A549 (cell line): ENCODE measurements around the gene GRIK1. TPM values are rescaled to one million over a fixed set of nuclear protein-coding genes. Genes with fewer than 3 reads are reported as not detected.

Source experiments
- ATAC-seq, 2 experiments: fragments of 200-7000 bp in 1 of 2; fragments of >200 bp in 1 of 2; cut with Nextera tagmentation in 1 of 2; cut with Tn5 transposase in 1 of 2; 3 replicates each; pipeline versions ENCODE4 v1.8.0 to v1.9.1; 2018 to 2020; ENCODE audit warnings: mild to moderate bottlenecking in 1 of 2, moderate library complexity in 1 of 2
- CTCF ChIA-PET: fragments of 300-600 bp; sonication (Branson Sonifier 250); formaldehyde crosslinking; extraction: SDS; loops from one replicate; lab custom pipeline; 2021; ENCODE audit warnings: antibody characterized with exemption, inconsistent platforms; lab: Yijun Ruan, JAX
- POLR2A ChIA-PET: fragments of 350-600 bp; formaldehyde crosslinking; extraction: SDS; loops from one replicate; lab custom pipeline; 2021; ENCODE audit warnings: antibody characterized with exemption, inconsistent platforms; lab: Yijun Ruan, JAX
- DNase-seq, 2 experiments: peaks; one replicate each; pipeline versions ENCODE4 v3.0.0 to v3.0.0-alpha.2; 2011 to 2016; ENCODE audit warnings: low read depth in 1 of 2, low spot score in 1 of 2
- FAIRE-seq: peaks from 2 replicates; lab custom pipeline; 2011; peaks lifted over from hg19 to GRCh38; lab: Jason Lieb, UNC
- H3K27ac ChIP-seq, 2 experiments: fragments of >200 bp; sonication (Bioruptor Twin); formaldehyde crosslinking; 3 replicates each; pipeline ENCODE4 v1.5.1; 2016 to 2017
- H3K4me1 ChIP-seq: fragments of >200 bp; sonication (Bioruptor Twin); formaldehyde crosslinking; 3 replicates; pipeline ENCODE4 v1.6.1; 2016
- H3K4me2 ChIP-seq: fragments of >200 bp; sonication (Bioruptor Twin); formaldehyde crosslinking; 3 replicates; pipeline ENCODE4 v1.6.1; 2016
- H3K4me3 ChIP-seq: fragments of >200 bp; sonication (Bioruptor Twin); formaldehyde crosslinking; 3 replicates; pipeline ENCODE4 v1.5.1; 2016
- H3K9me3 ChIP-seq: fragments of >200 bp; sonication (Bioruptor Twin); formaldehyde crosslinking; 3 replicates; pipeline ENCODE4 v1.6.1; 2016
- ATOH8 ChIP-seq: fragments of 250-450 bp; sonication (Bioruptor Pico); IDR thresholded peaks from 2 replicates; pipeline ENCODE4 v1.5.0; 2020; ENCODE audit warnings: low read depth, mild to moderate bottlenecking, moderate library complexity
- CTCF ChIP-seq: fragments of >200 bp; sonication (Bioruptor Twin); formaldehyde crosslinking; IDR thresholded peaks from 3 replicates; pipeline ENCODE4 v1.5.1; 2016
- ELK1 ChIP-seq: fragments of 150-350 bp; IDR thresholded peaks from 2 replicates; pipeline ENCODE4 v1.6.1; 2014; ENCODE audit warnings: low read depth, mild to moderate bottlenecking, low read length
- HEYL ChIP-seq: fragments of 250-450 bp; sonication (Bioruptor Pico); IDR thresholded peaks from 2 replicates; pipeline ENCODE4 v1.8.0; 2021; ENCODE audit warnings: mild to moderate bottlenecking, moderate library complexity
- HMGXB4 ChIP-seq: fragments of 250-450 bp; sonication (Bioruptor Pico); IDR thresholded peaks from 2 replicates; pipeline ENCODE4 v1.5.0; 2021; ENCODE audit warnings: mild to moderate bottlenecking, moderate library complexity, borderline replicate concordance
- HOXB5 ChIP-seq: fragments of 250-450 bp; sonication (Bioruptor Pico); IDR thresholded peaks from 2 replicates; pipeline ENCODE4 v1.5.0; 2020; ENCODE audit warnings: mild to moderate bottlenecking, moderate library complexity
- JUN ChIP-seq, 2 experiments: fragments of >200 bp; sonication (Bioruptor Twin); formaldehyde crosslinking; IDR thresholded peaks; 2 replicates in 1 of 2; 3 replicates in 1 of 2; pipeline ENCODE4 v1.6.1; 2016 to 2017
- MAFK ChIP-seq: fragments of 450-650 bp; IDR thresholded peaks from 2 replicates; pipeline ENCODE4 v1.6.1; 2014; ENCODE audit not compliant: partially characterized antibody
- MYC ChIP-seq: IDR thresholded peaks from 2 replicates; pipeline ENCODE4 v1.6.1; 2012; ENCODE audit warnings: mild to moderate bottlenecking, inconsistent platforms, low read length, improper control_type of control experiment, borderline replicate concordance
- NFE2L2 ChIP-seq: fragments of 150-350 bp; conservative IDR thresholded peaks from 2 replicates; pipeline ENCODE4 v1.6.1; 2014; ENCODE audit warnings: low read length
- NR3C1 ChIP-seq: fragments of >200 bp; sonication (Bioruptor Twin); formaldehyde crosslinking; IDR thresholded peaks from 3 replicates; pipeline ENCODE4 v1.6.1; 2017
- PBX3 ChIP-seq: IDR thresholded peaks from 2 replicates; pipeline ENCODE4 v1.6.1; 2012
- RAD21 ChIP-seq, 2 experiments: fragments of >200 bp in 1 of 2; sonication (Bioruptor Twin) in 1 of 2; formaldehyde crosslinking in 1 of 2; IDR thresholded peaks in 1 of 2; conservative IDR thresholded peaks in 1 of 2; 2 replicates in 1 of 2; 3 replicates in 1 of 2; pipeline ENCODE4 v1.6.1; 2012 to 2018; ENCODE audit warnings: inconsistent platforms in 1 of 2
- RNF2 ChIP-seq: fragments of 200-600 bp; sonication (generic); IDR thresholded peaks from 2 replicates; pipeline ENCODE4 v1.6.1; 2016; ENCODE audit warnings: low read depth, mild to moderate bottlenecking, antibody characterized with exemption, moderate library complexity, borderline replicate concordance
- SMC3 ChIP-seq: fragments of >200 bp; sonication (Bioruptor Twin); formaldehyde crosslinking; IDR thresholded peaks from 3 replicates; pipeline ENCODE4 v1.6.1; 2018; ENCODE audit warnings: inconsistent platforms
- SREBF2 ChIP-seq: fragments of 450-650 bp; IDR thresholded peaks from 2 replicates; pipeline ENCODE4 v1.6.1; 2014; ENCODE audit warnings: mild to moderate bottlenecking, moderate library complexity
- TFCP2L1 ChIP-seq: fragments of 250-450 bp; sonication (Bioruptor Pico); IDR thresholded peaks from 2 replicates; pipeline ENCODE4 v1.5.0; 2021; ENCODE audit warnings: mild to moderate bottlenecking
- TP53 ChIP-seq: fragments of 250-450 bp; sonication (Bioruptor Pico); IDR thresholded peaks from 2 replicates; pipeline ENCODE4 v1.5.0; 2021; ENCODE audit warnings: mild to moderate bottlenecking, moderate library complexity
- WGBS: methylation state at CpG from one replicate; pipeline ENCODE4 v1.1.6; 2017; ENCODE audit errors: missing lambda C conversion rate; 5-methylcytosine and 5-hydroxymethylcytosine counted together
- polyA plus RNA-seq, 4 experiments: library from polyadenylated mRNA; depleted of rRNA in 3 of 4; stranded (reverse); fragments of >200 nt; fragmentation: RNase III in 1 of 4; extraction: RNeasy Plus Mini Kit Qiagen cat#74134 plus additional on column Dnase treatment in 1 of 4; gene quantifications; 2 replicates in 3 of 4; 3 replicates in 1 of 4; pipeline ENCODE4 v1.2.3, GENCODE V29; 2011 to 2017

The GRIK1 gene
- polyA plus RNA-seq, 2 of the 4 experiments (the other 2 are of a cell fraction) = not detected

GRCh38 chr21:29753216-29753615, 186.6 kb downstream of the GRIK1 start (continued):
- no peak for TF ChIP-seq PBX3
- no peak for TF ChIP-seq ELK1

- H3K27ac ChIP-seq = no peak overlapping the region
- FAIRE-seq = no peak
- 43% methylated on average over 7 of the region's 7 CpGs for WGBS
- H3K9me3 ChIP-seq = no peaks in the 10 kb centered on the region
- H3K4me2 ChIP-seq = no peak overlapping the region
- no peak for ATAC-seq
- CTCF ChIA-PET = interaction anchor here (0.6 kb wide), 1 partner anchor 1845 kb away, joined by 3 read pairs; no protein-coding TSS in a partner anchor
- no peak overlapping the region for H3K4me3 ChIP-seq
- POLR2A ChIA-PET = no interaction called here
- no peaks in the 10 kb centered on the region for H3K4me1 ChIP-seq
- TF ChIP-seq TFCP2L1 (CRISPR knock-in tag) = no peak
- TF ChIP-seq NFE2L2 = no peak
- no peak for TF ChIP-seq SREBF2
- no peak for TF ChIP-seq NR3C1
- TF ChIP-seq HMGXB4 (CRISPR knock-in tag) = no peak
- TF ChIP-seq HEYL (CRISPR knock-in tag) = no peak
- TF ChIP-seq ATOH8 (CRISPR knock-in tag) = no peak
- TF ChIP-seq HOXB5 = no peak
- no peak for TF ChIP-seq PBX3
- TF ChIP-seq SMC3 = no peak
- no peak for TF ChIP-seq MAFK
- no peak for TF ChIP-seq RNF2
- no peak for TF ChIP-seq TP53 (CRISPR knock-in tag)
- TF ChIP-seq JUN (IDR thresholded peaks at IDR 0.05) = no peak
- TF ChIP-seq CTCF = no peak
- TF ChIP-seq MYC = no peak
- no peak for TF ChIP-seq RAD21 (conservative IDR thresholded peaks at IDR 0.05 in 1 of 2, IDR thresholded peaks at IDR 0.05 in 1 of 2)
- no peak for DNase-seq
Measured at GRCh38 chr21:29751473-29752185, 188.2 kb downstream of the GRIK1 start.
